GM12878 (cell line): ENCODE data around the gene DHX16. TPM values are rescaled to one million over a fixed set of nuclear protein-coding genes. Genes with fewer than 3 reads are reported as not detected.

ENCODE experiments used
- ATAC-seq: fragments of 200-7000 bp; cut with Tn5 transposase; 3 replicates; pipeline ENCODE4 v1.9.1; 2020; ENCODE audit warnings: mild to moderate bottlenecking, moderate library complexity
- Bru-seq: library from RNA; stranded (reverse); fragments of 400-500 nt; gene quantifications from one replicate; lab custom pipeline; 2021; lab: Mats Ljungman, UMichigan
- BruChase-seq, 2 experiments: library from RNA; stranded (reverse); fragments of 400-500 nt; gene quantifications; one replicate each; lab custom pipeline; 2021; lab: Mats Ljungman, UMichigan
- BruUV-seq: library from RNA; stranded (reverse); fragments of 400-500 nt; replicated peaks from 2 replicates; lab custom pipeline; 2021; lab: Mats Ljungman, UMichigan
- CTCF ChIA-PET: fragments of 300-600 bp; sonication (Branson Sonifier 250); formaldehyde crosslinking; extraction: SDS; loops from one replicate; lab custom pipeline; 2021; ENCODE audit warnings: inconsistent platforms; lab: Yijun Ruan, JAX
- POLR2A ChIA-PET: fragments of 350-600 bp; formaldehyde crosslinking; extraction: SDS; loops from one replicate; lab custom pipeline; 2021; ENCODE audit warnings: inconsistent platforms; lab: Charles Lee
- RAD21 ChIA-PET: fragments of 300-600 bp; sonication (Branson Sonifier 250); formaldehyde crosslinking; loops from one replicate; lab custom pipeline; 2023; ENCODE audit warnings: antibody characterized with exemption; ENCODE audit not compliant: unreplicated experiment; lab: Charles Lee
- SMC1A ChIA-PET: fragments of 300-600 bp; sonication (Branson Sonifier 250); formaldehyde crosslinking; loops from one replicate; lab custom pipeline; 2023; ENCODE audit not compliant: unreplicated experiment, uncharacterized antibody; lab: Charles Lee
- DNase-seq: peaks from one replicate; pipeline ENCODE4 v3.0.0-alpha.2; 2011; ENCODE audit warnings: low read depth, low spot score
- FAIRE-seq: peaks from 3 replicates; lab custom pipeline; 2011; peaks lifted over from hg19 to GRCh38; lab: Jason Lieb, UNC
- H2AFZ ChIP-seq: 2 replicates; pipeline ENCODE4 v1.6.0; 2011; ENCODE audit warnings: low read depth, low read length, control low read depth; ENCODE audit not compliant: control insufficient read depth
- H3K27ac ChIP-seq: 2 replicates; pipeline ENCODE4 v1.5.1; 2011; ENCODE audit warnings: control low read depth; ENCODE audit not compliant: control insufficient read depth, insufficient read depth
- H3K27me3 ChIP-seq, 2 experiments: replicated peaks in 1 of 2; 2 replicates each; pipeline versions ENCODE4 v1.6.0 to v1.6.1; 2011; ENCODE audit warnings: low read length in 1 of 2; ENCODE audit not compliant: control insufficient read depth in 2 of 2, insufficient read depth in 2 of 2
- H3K36me3 ChIP-seq, 2 experiments: 2 replicates each; pipeline ENCODE4 v1.5.1; 2011; ENCODE audit warnings: low read length in 1 of 2; ENCODE audit not compliant: control insufficient read depth in 2 of 2, insufficient read depth in 2 of 2
- H3K4me1 ChIP-seq: 2 replicates; pipeline ENCODE4 v1.6.1; 2011; ENCODE audit warnings: mild to moderate bottlenecking, low read length, moderate library complexity, mixed read lengths; ENCODE audit not compliant: control insufficient read depth, insufficient read depth
- H3K4me2 ChIP-seq: 2 replicates; pipeline ENCODE4 v1.6.0; 2011; ENCODE audit warnings: control low read depth; ENCODE audit not compliant: control insufficient read depth, insufficient read depth
- H3K4me3 ChIP-seq: fragments of 200-600 bp; sonication (generic); 2 replicates; pipeline ENCODE4 v1.5.1; 2016
- H3K79me2 ChIP-seq: 2 replicates; pipeline ENCODE4 v1.6.0; 2011; ENCODE audit warnings: low read length; ENCODE audit not compliant: control insufficient read depth, insufficient read depth
- H3K9ac ChIP-seq: 2 replicates; pipeline ENCODE4 v1.8.0; 2011; ENCODE audit warnings: low read length, control low read depth, mixed read lengths; ENCODE audit not compliant: control insufficient read depth, insufficient read depth
- H3K9me3 ChIP-seq: replicated peaks from 3 replicates; pipeline ENCODE4 v1.5.1; 2011; ENCODE audit warnings: mild to moderate bottlenecking, low read length; ENCODE audit not compliant: control insufficient read depth, insufficient read depth
- H4K20me1 ChIP-seq: 2 replicates; pipeline ENCODE4 v1.6.0; 2011; ENCODE audit not compliant: control insufficient read depth, insufficient read depth
- CHD4 ChIP-seq: fragments of 200-600 bp; sonication (generic); IDR thresholded peaks from 2 replicates; pipeline ENCODE4 v1.6.1; 2016; ENCODE audit warnings: mild to moderate bottlenecking
- ETV6 ChIP-seq, 2 experiments: fragments of 450-650 bp in 1 of 2; IDR thresholded peaks in 1 of 2; conservative IDR thresholded peaks in 1 of 2; 2 replicates each; pipeline ENCODE4 v1.6.1; 2014; ENCODE audit warnings: antibody characterized with exemption in 1 of 2, borderline replicate concordance in 1 of 2, low read depth in 1 of 2, mild to moderate bottlenecking in 1 of 2, moderate library complexity in 1 of 2
- EZH2 ChIP-seq: IDR thresholded peaks from 2 replicates; pipeline ENCODE4 v1.6.1; 2012; ENCODE audit warnings: low read depth, mild to moderate bottlenecking, control low read depth, inconsistent platforms, low read length, borderline replicate concordance; ENCODE audit not compliant: control insufficient read depth
- IRF4 ChIP-seq: IDR thresholded peaks from 2 replicates; pipeline ENCODE4 v1.6.1; 2011; ENCODE audit warnings: low read depth, low read length
- NFYA ChIP-seq: IDR thresholded peaks from 2 replicates; pipeline ENCODE4 v1.6.1; 2011; ENCODE audit warnings: low read depth, mild to moderate bottlenecking, low read length, improper control_type of control experiment, borderline replicate concordance
- PAX8 ChIP-seq: fragments of 450-650 bp; IDR thresholded peaks from 2 replicates; pipeline ENCODE4 v1.6.1; 2017; ENCODE audit warnings: mild to moderate bottlenecking, moderate library complexity
- RAD51 ChIP-seq: fragments of 450-650 bp; IDR thresholded peaks from 2 replicates; pipeline ENCODE4 v1.6.1; 2016; ENCODE audit warnings: moderate library complexity, mild to moderate bottlenecking, inconsistent platforms
- ZNF24 ChIP-seq: fragments of 450-650 bp; IDR thresholded peaks from 2 replicates; pipeline ENCODE4 v1.6.1; 2017; ENCODE audit warnings: antibody characterized with exemption, mild to moderate bottlenecking
- WGBS: methylation state at CpG from one replicate; pipeline ENCODE4 v1.1.6; 2016; ENCODE audit warnings: low lambda C conversion rate; ENCODE audit not compliant: insufficient replicate concordance, insufficient coverage; ENCODE audit errors: missing lambda C conversion rate; 5-methylcytosine and 5-hydroxymethylcytosine counted together
- in situ Hi-C: fragments of 300-500 bp; cut with MboI; formaldehyde crosslinking; loops from 9 replicates; pipeline ENCODE4 v1.14.3; 2018; ENCODE audit warnings: mixed read lengths
- intact Hi-C: fragments of 100-400 bp; cut with micrococcal nuclease; formaldehyde crosslinking; loops from one replicate; pipeline ENCODE4 v1.14.2; 2022; ENCODE audit not compliant: unreplicated experiment
- long read RNA-seq, 2 experiments: library from polyadenylated mRNA; unstranded; transcript quantifications; one replicate each; pipeline ENCODE4 v2.0.0, GENCODE V29; 2019 to 2020
- polyA minus RNA-seq, 3 experiments: library from RNA; depleted of rRNA, polyadenylated mRNA; stranded (reverse); fragments of >200 nt; gene quantifications; 2 replicates each; pipeline ENCODE4 v1.2.3, GENCODE V29; 2011
- polyA plus RNA-seq, 11 experiments: library from polyadenylated mRNA; depleted of rRNA in 4 of 11; unstranded in 6 of 11; stranded (reverse) in 5 of 11; fragments of >200 nt; fragmentation: Nextera tagmentation in 4 of 11; fragmentation: Illumina TruSeq in 1 of 11; extraction: Ambion mirVana in 4 of 11; extraction: Trizol in 1 of 11; gene quantifications; 1 replicate in 1 of 11; 2 replicates in 10 of 11; pipeline versions ENCODE4 v1.2.1 to v1.2.3, GENCODE V29; 2011 to 2016; ENCODE audit warnings: inconsistent platforms in 2 of 11, missing spikeins in 2 of 11, low read depth in 1 of 11
- total RNA-seq, 4 experiments: library from RNA; depleted of rRNA in 3 of 4; stranded (reverse); fragments of >200 nt in 3 of 4; fragmentation: Illumina TruSeq in 1 of 4; extraction: Trizol in 1 of 4; gene quantifications; 2 replicates each; pipeline versions ENCODE4 v1.2.1 to v1.2.3, GENCODE V29; 2013 to 2021
- TF ChIP-seq, protein P1 (sequence below): IDR thresholded peaks from 2 replicates; pipeline ENCODE4 v1.6.1; 2011; ENCODE audit warnings: low read depth, mild to moderate bottlenecking, low read length, moderate library complexity, borderline replicate concordance; ENCODE audit errors: extremely low read depth
- TF ChIP-seq, protein P2 (sequence below): IDR thresholded peaks from 2 replicates; pipeline ENCODE4 v1.6.1; 2012; ENCODE audit warnings: mild to moderate bottlenecking, low read depth, low read length
- TF ChIP-seq, protein P3 (sequence below): IDR thresholded peaks from 2 replicates; pipeline ENCODE4 v1.6.1; 2011; ENCODE audit warnings: mild to moderate bottlenecking, low read depth, low read length, moderate library complexity; ENCODE audit not compliant: insufficient replicate concordance

The DHX16 gene
- total RNA-seq (2013; cell fraction: nucleolus; rRNA removed), result 26.0 and 31.3 TPM in 2 replicates
- total RNA-seq (2014; rRNA removed) (39.5 and 40.0 TPM in 2 replicates), total RNA-seq (2014; rRNA removed; fragmentation: Illumina TruSeq; extraction: Trizol) (35.6 and 38.1 TPM in 2 replicates), total RNA-seq (2021) (30.3 and 31.8 TPM in 2 replicates), polyA plus RNA-seq (2011; rRNA removed) (27.5 and 36.3 TPM in 2 replicates), polyA plus RNA-seq (2014; fragmentation: Illumina TruSeq; extraction: Trizol) (26.8 and 41.0 TPM in 2 replicates), polyA plus RNA-seq (2014; fragmentation: Nextera tagmentation; extraction: Ambion mirVana) (10 to 100 TPM; 10.1 to 17.7 TPM), polyA plus RNA-seq (2014; rRNA removed) (38.4 and 41.4 TPM in 2 replicates), polyA plus RNA-seq (2016; fragmentation: Nextera tagmentation; extraction: Ambion mirVana) (10 to 100 TPM; 40.3 to 41.4 TPM), polyA minus RNA-seq (2011; rRNA and poly(A)+ RNA removed) (41.6 and 44.4 TPM in 2 replicates), Bru-seq, nascent RNA (percentile 66 among the genes with signal in this experiment), BruChase-seq, experiment 1, labeled RNA remaining after a 6-hour chase (percentile 84 among the genes with signal in this experiment), BruChase-seq, experiment 2, labeled RNA remaining after a 2-hour chase (percentile 80 among the genes with signal in this experiment)
- polyA plus RNA-seq (2011; ENCODE audit: low read depth), result 11.4 TPM
- polyA plus RNA-seq (2011; cell fraction: cytosol; rRNA removed), result 47.8 and 51.2 TPM in 2 replicates
- polyA plus RNA-seq (2011; cell fraction: nucleus; rRNA removed), result 97.9 and 117 TPM in 2 replicates
- polyA plus RNA-seq (2012), result 19.2 and 23.7 TPM in 2 replicates
- polyA minus RNA-seq (2011; cell fraction: cytosol; rRNA and poly(A)+ RNA removed), result 11.2 and 16.0 TPM in 2 replicates
- 13.4 and 21.2 TPM in 2 replicates for polyA minus RNA-seq (2011; cell fraction: nucleus; rRNA and poly(A)+ RNA removed)
- long read RNA-seq, experiment 1, partial matches to known transcripts, result 6 of 13 reads
- long read RNA-seq, experiment 1, other reads (novel, unspliced or antisense), result 3 of 13 reads
- long read RNA-seq, experiment 2, transcript DHX16-202 (20 exons, 3,445 nt), result major isoform, 19 of 44 reads
- long read RNA-seq, experiment 2, partial matches to known transcripts, result 14 of 44 reads
- long read RNA-seq, experiment 2, other reads (novel, unspliced or antisense), result 11 of 44 reads

DNA sequence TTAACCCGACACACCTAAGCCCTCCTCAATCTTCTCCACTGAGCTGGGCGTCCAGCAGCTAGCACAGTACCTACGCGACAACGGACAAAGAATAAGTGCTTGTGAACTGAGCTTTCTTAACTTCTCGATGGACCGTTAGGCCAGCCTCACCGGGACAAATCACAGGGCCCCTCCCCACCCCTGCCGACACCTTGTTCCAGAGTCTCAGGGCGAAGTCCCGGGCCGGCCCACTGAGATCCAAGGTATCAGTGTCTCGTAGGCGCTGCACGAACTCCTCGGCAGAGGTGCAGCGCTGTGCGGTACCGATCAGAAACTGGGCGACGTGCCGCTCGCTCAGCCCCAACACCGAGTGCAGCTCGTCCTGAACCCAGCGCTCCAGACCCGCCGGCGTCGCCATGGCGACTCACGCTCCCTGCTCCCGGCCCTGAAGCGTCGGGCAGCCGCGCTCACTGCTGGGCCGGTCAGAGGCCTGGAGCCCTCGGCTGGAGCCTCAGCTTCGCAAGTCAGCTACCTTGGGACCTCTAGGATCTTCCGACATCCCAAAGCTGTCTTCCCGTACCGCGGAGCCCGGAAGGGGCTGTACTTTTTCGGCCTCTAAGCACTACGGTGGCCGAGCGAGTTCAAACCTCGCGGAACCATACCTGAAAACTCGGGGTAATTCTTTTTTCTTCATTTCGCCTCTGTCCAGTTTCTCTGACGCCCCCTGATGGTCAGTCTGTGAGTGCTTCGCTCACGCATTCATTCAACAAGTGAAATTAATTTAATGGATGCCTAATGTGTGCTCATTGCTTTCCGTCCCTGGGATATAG, at the start of gene DHX16:
Gene DHX16 (minus strand): TSS at position 562 of the 809 bp plus-strand sequence. CDS start 165 bp downstream, at position 397.
- peak within 1 kb of the TSS; percentile 79 for H3K27ac ChIP-seq
- TSS peak; percentile 66 for BruUV-seq
- no peak for TF ChIP-seq PAX8
- TF ChIP-seq ETV6 (conservative IDR thresholded peaks at IDR 0.05 in 1 of 2, IDR thresholded peaks at IDR 0.05 in 1 of 2; ENCODE audit: borderline replicate concordance in 1 of 2, low read depth in 1 of 2), result no peak
- TF ChIP-seq ZNF24, result peak; percentile 95
- TF ChIP-seq, protein P1, sequence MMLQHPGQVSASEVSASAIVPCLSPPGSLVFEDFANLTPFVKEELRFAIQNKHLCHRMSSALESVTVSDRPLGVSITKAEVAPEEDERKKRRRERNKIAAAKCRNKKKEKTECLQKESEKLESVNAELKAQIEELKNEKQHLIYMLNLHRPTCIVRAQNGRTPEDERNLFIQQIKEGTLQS, result no peak
- TF ChIP-seq CHD4, result no peak
- no peak for TF ChIP-seq IRF4
- TF ChIP-seq EZH2, result no peak
- no peak for TF ChIP-seq RAD51
- TF ChIP-seq, protein P2, sequence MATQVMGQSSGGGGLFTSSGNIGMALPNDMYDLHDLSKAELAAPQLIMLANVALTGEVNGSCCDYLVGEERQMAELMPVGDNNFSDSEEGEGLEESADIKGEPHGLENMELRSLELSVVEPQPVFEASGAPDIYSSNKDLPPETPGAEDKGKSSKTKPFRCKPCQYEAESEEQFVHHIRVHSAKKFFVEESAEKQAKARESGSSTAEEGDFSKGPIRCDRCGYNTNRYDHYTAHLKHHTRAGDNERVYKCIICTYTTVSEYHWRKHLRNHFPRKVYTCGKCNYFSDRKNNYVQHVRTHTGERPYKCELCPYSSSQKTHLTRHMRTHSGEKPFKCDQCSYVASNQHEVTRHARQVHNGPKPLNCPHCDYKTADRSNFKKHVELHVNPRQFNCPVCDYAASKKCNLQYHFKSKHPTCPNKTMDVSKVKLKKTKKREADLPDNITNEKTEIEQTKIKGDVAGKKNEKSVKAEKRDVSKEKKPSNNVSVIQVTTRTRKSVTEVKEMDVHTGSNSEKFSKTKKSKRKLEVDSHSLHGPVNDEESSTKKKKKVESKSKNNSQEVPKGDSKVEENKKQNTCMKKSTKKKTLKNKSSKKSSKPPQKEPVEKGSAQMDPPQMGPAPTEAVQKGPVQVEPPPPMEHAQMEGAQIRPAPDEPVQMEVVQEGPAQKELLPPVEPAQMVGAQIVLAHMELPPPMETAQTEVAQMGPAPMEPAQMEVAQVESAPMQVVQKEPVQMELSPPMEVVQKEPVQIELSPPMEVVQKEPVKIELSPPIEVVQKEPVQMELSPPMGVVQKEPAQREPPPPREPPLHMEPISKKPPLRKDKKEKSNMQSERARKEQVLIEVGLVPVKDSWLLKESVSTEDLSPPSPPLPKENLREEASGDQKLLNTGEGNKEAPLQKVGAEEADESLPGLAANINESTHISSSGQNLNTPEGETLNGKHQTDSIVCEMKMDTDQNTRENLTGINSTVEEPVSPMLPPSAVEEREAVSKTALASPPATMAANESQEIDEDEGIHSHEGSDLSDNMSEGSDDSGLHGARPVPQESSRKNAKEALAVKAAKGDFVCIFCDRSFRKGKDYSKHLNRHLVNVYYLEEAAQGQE, result no peak; the same call in 1 of the 2 replicates
- TF ChIP-seq NFYA, result no peak
- TF ChIP-seq, protein P3, sequence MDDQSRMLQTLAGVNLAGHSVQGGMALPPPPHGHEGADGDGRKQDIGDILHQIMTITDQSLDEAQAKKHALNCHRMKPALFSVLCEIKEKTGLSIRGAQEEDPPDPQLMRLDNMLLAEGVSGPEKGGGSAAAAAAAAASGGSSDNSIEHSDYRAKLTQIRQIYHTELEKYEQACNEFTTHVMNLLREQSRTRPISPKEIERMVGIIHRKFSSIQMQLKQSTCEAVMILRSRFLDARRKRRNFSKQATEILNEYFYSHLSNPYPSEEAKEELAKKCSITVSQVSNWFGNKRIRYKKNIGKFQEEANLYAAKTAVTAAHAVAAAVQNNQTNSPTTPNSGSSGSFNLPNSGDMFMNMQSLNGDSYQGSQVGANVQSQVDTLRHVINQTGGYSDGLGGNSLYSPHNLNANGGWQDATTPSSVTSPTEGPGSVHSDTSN, result no peak

More for the DNA sequence above, at the start of gene DHX16:
- Histone ChIP-seq H4K20me1 (no peaks in the 10 kb centered on the region), H3K9ac (peak within 1 kb of the TSS; percentile 90), H3K4me3 (peak within 1 kb of the TSS; percentile 99), H3K4me1 (peaks cover 8% of the 10 kb centered on the region), H2AFZ (peak within 1 kb of the TSS; percentile 95), H3K79me2 (peaks cover 14% of the 10 kb centered on the region), H3K4me2 (peak within 1 kb of the TSS; percentile 81), H3K36me3 (peaks cover 8 to 19% of the 10 kb centered on the region in 2 experiments), H3K9me3 (no peaks in the 10 kb centered on the region), H3K27me3 (no peaks in the 10 kb centered on the region)
- POLR2A ChIA-PET, result interaction anchor here (0.6 to 4.0 kb wide), 12 partner anchors 9 to 350 kb away, joined by 3 to 16 read pairs (median 3); no protein-coding TSS in a partner anchor
- in situ Hi-C loops, result loop anchor here (5.0 kb wide), 1 partner anchor 190 kb away; no protein-coding TSS in a partner anchor
- RAD21 ChIA-PET, result interaction anchor here (0.7 to 14.2 kb wide), 14 partner anchors 16 to 191 kb away, joined by 3 to 232 read pairs (median 4); partner anchors contain the start of genes ATAT1, MDC1, NRM and PRR3
- CTCF ChIA-PET, result interaction anchor here (0.8 to 7.7 kb wide), 25 partner anchors 9 to 415 kb away, joined by 3 to 67 read pairs (median 4); partner anchors contain the start of genes C6orf136, MRPS18B, TUBB and VARS2
- SMC1A ChIA-PET, result interaction anchor here (0.5 to 2.4 kb wide), 17 partner anchors 9 to 211 kb away, joined by 3 to 20 read pairs (median 4); partner anchors contain the start of genes MRPS18B and PPP1R10
- ATAC-seq (peak; percentile 90), FAIRE-seq (peak; percentile 100), DNase-seq (peak; percentile 90)
- under 1% methylated on average over 57 of the region's 57 CpGs for WGBS
- intact Hi-C loops, result loop anchor here (1.0 to 5.0 kb wide), 4 partner anchors 26 to 190 kb away; partner anchors contain the start of genes C6orf136, MRPS18B and PPP1R10
